ENCODE data around the gene ARFGAP1. TPM values are rescaled to one million over a fixed set of nuclear protein-coding genes. Genes with fewer than 3 reads are reported as not detected.

Gene ARFGAP1
- total and polyA plus RNA-seq, 2 experiments from 2014 or later: 41.5 to 95.5 TPM

DNA sequence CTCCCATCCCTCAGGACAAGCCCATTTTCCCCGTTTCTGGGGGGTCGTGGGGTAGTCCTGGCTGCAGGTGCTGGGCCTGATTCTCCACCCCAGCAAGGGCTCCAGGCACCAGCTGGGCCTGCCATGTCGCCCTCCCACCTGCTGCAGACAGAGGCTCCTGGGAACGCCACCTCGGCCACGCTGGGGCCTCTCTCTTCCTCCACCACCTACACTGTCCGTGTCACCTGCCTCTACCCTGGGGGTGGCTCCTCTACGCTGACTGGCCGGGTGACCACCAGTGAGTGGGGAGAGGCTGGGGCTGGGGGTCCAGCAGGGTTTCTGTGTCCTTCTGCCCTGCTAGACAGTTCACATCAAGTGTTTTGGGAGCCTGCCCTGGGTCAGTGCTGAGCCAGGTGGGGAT is 39.7 kb downstream of the ARFGAP1 start (continued):
- TF ChIP-seq, protein P1, sequence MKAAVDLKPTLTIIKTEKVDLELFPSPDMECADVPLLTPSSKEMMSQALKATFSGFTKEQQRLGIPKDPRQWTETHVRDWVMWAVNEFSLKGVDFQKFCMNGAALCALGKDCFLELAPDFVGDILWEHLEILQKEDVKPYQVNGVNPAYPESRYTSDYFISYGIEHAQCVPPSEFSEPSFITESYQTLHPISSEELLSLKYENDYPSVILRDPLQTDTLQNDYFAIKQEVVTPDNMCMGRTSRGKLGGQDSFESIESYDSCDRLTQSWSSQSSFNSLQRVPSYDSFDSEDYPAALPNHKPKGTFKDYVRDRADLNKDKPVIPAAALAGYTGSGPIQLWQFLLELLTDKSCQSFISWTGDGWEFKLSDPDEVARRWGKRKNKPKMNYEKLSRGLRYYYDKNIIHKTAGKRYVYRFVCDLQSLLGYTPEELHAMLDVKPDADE (IDR thresholded peaks at IDR 0.05): no peak
- TF ChIP-seq, protein P2, sequence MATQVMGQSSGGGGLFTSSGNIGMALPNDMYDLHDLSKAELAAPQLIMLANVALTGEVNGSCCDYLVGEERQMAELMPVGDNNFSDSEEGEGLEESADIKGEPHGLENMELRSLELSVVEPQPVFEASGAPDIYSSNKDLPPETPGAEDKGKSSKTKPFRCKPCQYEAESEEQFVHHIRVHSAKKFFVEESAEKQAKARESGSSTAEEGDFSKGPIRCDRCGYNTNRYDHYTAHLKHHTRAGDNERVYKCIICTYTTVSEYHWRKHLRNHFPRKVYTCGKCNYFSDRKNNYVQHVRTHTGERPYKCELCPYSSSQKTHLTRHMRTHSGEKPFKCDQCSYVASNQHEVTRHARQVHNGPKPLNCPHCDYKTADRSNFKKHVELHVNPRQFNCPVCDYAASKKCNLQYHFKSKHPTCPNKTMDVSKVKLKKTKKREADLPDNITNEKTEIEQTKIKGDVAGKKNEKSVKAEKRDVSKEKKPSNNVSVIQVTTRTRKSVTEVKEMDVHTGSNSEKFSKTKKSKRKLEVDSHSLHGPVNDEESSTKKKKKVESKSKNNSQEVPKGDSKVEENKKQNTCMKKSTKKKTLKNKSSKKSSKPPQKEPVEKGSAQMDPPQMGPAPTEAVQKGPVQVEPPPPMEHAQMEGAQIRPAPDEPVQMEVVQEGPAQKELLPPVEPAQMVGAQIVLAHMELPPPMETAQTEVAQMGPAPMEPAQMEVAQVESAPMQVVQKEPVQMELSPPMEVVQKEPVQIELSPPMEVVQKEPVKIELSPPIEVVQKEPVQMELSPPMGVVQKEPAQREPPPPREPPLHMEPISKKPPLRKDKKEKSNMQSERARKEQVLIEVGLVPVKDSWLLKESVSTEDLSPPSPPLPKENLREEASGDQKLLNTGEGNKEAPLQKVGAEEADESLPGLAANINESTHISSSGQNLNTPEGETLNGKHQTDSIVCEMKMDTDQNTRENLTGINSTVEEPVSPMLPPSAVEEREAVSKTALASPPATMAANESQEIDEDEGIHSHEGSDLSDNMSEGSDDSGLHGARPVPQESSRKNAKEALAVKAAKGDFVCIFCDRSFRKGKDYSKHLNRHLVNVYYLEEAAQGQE (IDR thresholded peaks at IDR 0.05; ENCODE audit: unreplicated experiment): no peak
- TF ChIP-seq, protein P3, sequence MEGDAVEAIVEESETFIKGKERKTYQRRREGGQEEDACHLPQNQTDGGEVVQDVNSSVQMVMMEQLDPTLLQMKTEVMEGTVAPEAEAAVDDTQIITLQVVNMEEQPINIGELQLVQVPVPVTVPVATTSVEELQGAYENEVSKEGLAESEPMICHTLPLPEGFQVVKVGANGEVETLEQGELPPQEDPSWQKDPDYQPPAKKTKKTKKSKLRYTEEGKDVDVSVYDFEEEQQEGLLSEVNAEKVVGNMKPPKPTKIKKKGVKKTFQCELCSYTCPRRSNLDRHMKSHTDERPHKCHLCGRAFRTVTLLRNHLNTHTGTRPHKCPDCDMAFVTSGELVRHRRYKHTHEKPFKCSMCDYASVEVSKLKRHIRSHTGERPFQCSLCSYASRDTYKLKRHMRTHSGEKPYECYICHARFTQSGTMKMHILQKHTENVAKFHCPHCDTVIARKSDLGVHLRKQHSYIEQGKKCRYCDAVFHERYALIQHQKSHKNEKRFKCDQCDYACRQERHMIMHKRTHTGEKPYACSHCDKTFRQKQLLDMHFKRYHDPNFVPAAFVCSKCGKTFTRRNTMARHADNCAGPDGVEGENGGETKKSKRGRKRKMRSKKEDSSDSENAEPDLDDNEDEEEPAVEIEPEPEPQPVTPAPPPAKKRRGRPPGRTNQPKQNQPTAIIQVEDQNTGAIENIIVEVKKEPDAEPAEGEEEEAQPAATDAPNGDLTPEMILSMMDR (conservative IDR thresholded peaks at IDR 0.05; ENCODE audit: low read depth in 2 of 2): no peak

DNA sequence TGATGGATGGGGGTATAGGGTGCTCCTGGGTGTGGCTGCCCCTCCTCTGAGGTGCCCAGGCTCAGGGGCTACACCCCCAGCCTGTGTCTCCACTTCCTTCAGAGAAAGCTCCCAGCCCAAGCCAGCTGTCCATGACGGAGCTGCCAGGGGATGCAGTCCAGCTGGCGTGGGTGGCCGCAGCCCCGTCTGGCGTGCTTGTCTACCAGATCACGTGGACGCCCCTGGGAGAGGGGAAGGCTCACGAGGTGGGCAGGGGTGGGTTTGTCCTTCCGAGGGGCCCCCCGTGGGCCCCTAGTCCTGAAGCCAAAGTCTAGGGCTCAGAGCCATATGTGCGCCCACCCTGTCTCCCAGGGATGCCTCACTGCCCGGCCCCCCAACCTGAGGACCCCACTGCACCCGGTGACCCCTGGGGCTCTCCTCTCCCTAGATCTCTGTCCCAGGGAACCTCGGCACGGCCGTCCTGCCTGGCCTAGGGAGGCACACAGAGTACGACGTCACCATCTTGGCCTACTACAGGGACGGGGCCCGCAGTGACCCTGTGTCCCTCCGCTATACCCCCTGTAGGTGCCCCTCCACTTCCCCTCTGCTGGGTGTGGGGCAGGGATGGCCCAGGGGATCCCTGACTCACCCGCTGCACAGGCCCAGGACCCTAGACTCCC is 40.2 kb downstream of the ARFGAP1 start:
- DNase-seq (ENCODE audit: low spot score) (no peak), ATAC-seq (no peak)
- H3K27me3 Mint-ChIP-seq (ENCODE audit: insufficient read depth, low read depth, poor library complexity): no peaks in the 10 kb centered on the region
- no peak for TF ChIP-seq ZNF114 (CRISPR knock-in tag; IDR thresholded peaks at IDR 0.05)
- no peak overlapping the region for H3K27ac Mint-ChIP-seq
- H3K4me2 ChIP-seq: no peak overlapping the region
- H2AFZ ChIP-seq: no peak overlapping the region
- no peaks in the 10 kb centered on the region for H3F3A ChIP-seq (replicated peaks; ENCODE audit: low read depth)
- no peak overlapping the region for H3K4me3 ChIP-seq
- peaks cover 4% of the 10 kb centered on the region; the same call in 1 of the 3 replicates for H3K4me1 Mint-ChIP-seq
- no peaks in the 10 kb centered on the region for H3K36me3 ChIP-seq (ENCODE audit: insufficient read depth)
- H3K4me1 ChIP-seq (ENCODE audit: insufficient read depth): no peaks in the 10 kb centered on the region
- no peaks in the 10 kb centered on the region for H3K9me2 ChIP-seq (ENCODE audit: insufficient read depth)
- H3K9me3 Mint-ChIP-seq: no peaks in the 10 kb centered on the region
- H4K20me1 ChIP-seq (replicated peaks; ENCODE audit: insufficient read depth): no peaks in the 10 kb centered on the region
- no peaks in the 10 kb centered on the region for H3K36me3 Mint-ChIP-seq (ENCODE audit: low read depth)
- H3K79me2 ChIP-seq (replicated peaks; ENCODE audit: insufficient read depth): no peaks in the 10 kb centered on the region
- no peak overlapping the region for H3K4me3 Mint-ChIP-seq
- no peaks in the 10 kb centered on the region for H3K27me3 ChIP-seq (ENCODE audit: insufficient read depth)
- no peak overlapping the region for H3K27ac ChIP-seq (ENCODE audit: low read depth)

DNA sequence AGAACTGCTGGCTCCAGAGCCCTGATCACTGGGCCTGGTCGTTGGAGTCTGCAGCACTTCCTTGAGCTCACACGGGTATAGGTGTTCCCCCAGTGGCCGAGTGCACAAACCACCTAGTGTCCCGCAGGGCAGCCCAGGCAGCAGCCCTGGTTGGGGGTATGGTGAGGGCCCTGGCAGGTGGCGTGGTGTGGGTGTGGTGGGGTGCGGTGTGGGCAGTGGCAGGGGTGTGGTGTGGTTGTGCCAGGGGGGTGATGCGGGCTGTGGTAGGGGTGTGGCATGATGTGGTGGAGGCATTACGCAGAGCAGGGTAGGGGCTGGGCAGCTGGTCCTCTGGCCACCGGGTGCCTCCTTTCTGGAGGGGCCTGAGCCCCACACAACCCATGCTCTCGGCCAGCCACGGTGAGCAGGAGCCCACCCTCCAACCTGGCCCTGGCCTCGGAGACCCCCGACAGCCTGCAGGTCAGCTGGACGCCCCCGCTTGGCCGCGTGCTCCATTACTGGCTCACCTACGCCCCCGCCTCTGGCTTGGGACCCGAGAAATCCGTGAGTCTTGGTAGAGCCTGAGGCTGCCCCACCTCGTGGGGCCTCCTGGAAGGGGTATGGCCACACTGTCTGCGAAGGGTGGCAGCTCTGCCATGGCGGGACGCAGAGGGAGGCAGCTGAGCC is 40.9 kb downstream of the ARFGAP1 start:
- Histone ChIP-seq H3K27me3 (ENCODE audit: insufficient read depth) (no peaks in the 10 kb centered on the region), H3F3A (replicated peaks; ENCODE audit: low read depth) (no peaks in the 10 kb centered on the region)
- TF ChIP-seq ZNF331 (CRISPR knock-in tag; IDR thresholded peaks at IDR 0.05; ENCODE audit: low read depth) (no peak), ZNF114 (CRISPR knock-in tag; IDR thresholded peaks at IDR 0.05) (no peak)

More for the DNA sequence above, 40.9 kb downstream of the ARFGAP1 start:
- Histone ChIP-seq H3K4me2 (no peak overlapping the region), H2AFZ (no peak overlapping the region), H3K27ac (ENCODE audit: low read depth) (no peak overlapping the region), H3K4me1 (ENCODE audit: insufficient read depth) (no peaks in the 10 kb centered on the region), H3K79me2 (replicated peaks; ENCODE audit: insufficient read depth) (no peaks in the 10 kb centered on the region), H4K20me1 (replicated peaks; ENCODE audit: insufficient read depth) (no peaks in the 10 kb centered on the region), H3K36me3 (ENCODE audit: insufficient read depth) (no peaks in the 10 kb centered on the region), H3K9me2 (ENCODE audit: insufficient read depth) (no peaks in the 10 kb centered on the region), H3K4me3 (no peak overlapping the region)
- Mint-ChIP-seq H3K9me3 (no peaks in the 10 kb centered on the region), H3K4me3 (no peak overlapping the region), H3K4me1 (peaks cover 4% of the 10 kb centered on the region; the same call in 1 of the 3 replicates), H3K27ac (no peak overlapping the region), H3K36me3 (ENCODE audit: low read depth) (no peaks in the 10 kb centered on the region), H3K27me3 (ENCODE audit: insufficient read depth, low read depth, poor library complexity) (no peaks in the 10 kb centered on the region)
- no peak for DNase-seq (ENCODE audit: low spot score)
- ATAC-seq: no peak
